ENCODE results near the gene RETREG2. TPM values are rescaled to one million over a fixed set of nuclear protein-coding genes. Genes with fewer than 3 reads are reported as not detected.
A peak's percentile ranks its signal among the peaks of the same experiment; 100 is the strongest.

The RETREG2 gene
- total RNA-seq, 1 donor from 2014 or later = 29.9 TPM

DNA sequence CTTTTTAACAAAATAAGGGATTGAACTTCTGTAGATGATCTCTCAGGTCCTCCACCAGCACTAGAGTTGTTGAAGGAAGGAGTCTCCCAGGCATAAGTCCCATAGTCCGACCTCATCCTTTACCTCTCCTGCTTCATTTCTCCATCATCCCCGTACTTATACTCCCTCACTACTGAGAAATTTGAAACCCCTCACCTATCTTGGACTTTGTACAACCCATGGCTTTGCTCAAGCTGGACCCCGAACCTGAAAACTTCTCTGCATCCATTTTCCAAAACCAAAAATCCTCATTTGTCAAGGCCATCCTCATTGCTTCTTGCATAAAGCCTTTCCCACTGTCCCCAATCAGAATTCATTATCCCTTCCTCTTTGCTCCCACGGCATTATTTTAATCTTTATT is 17.0 kb upstream of the RETREG2 start:
- peaks cover 14% of the 10 kb centered on the region for H3K36me3 ChIP-seq
- H3K27ac ChIP-seq (replicated peaks) = peak overlapping the region; percentile 98
- H3K27me3 ChIP-seq (ENCODE audit: low read depth) = no peaks in the 10 kb centered on the region
- intact Hi-C loops (cut with micrococcal nuclease) = loop anchor here (10.0 kb wide), 1 partner anchor 64 kb away; the partner anchor contains the start of genes ANKZF1 and ATG9A
- H3K9me3 ChIP-seq (replicated peaks) = no peaks in the 10 kb centered on the region
- TF ChIP-seq, protein P1, sequence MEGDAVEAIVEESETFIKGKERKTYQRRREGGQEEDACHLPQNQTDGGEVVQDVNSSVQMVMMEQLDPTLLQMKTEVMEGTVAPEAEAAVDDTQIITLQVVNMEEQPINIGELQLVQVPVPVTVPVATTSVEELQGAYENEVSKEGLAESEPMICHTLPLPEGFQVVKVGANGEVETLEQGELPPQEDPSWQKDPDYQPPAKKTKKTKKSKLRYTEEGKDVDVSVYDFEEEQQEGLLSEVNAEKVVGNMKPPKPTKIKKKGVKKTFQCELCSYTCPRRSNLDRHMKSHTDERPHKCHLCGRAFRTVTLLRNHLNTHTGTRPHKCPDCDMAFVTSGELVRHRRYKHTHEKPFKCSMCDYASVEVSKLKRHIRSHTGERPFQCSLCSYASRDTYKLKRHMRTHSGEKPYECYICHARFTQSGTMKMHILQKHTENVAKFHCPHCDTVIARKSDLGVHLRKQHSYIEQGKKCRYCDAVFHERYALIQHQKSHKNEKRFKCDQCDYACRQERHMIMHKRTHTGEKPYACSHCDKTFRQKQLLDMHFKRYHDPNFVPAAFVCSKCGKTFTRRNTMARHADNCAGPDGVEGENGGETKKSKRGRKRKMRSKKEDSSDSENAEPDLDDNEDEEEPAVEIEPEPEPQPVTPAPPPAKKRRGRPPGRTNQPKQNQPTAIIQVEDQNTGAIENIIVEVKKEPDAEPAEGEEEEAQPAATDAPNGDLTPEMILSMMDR (IDR thresholded peaks at IDR 0.05; ENCODE audit: borderline replicate concordance) = no peak
- DNase-seq = no peak
- H3K4me3 ChIP-seq = peak overlapping the region; percentile 74
- peaks cover 15% of the 10 kb centered on the region for H3K4me1 ChIP-seq

DNA sequence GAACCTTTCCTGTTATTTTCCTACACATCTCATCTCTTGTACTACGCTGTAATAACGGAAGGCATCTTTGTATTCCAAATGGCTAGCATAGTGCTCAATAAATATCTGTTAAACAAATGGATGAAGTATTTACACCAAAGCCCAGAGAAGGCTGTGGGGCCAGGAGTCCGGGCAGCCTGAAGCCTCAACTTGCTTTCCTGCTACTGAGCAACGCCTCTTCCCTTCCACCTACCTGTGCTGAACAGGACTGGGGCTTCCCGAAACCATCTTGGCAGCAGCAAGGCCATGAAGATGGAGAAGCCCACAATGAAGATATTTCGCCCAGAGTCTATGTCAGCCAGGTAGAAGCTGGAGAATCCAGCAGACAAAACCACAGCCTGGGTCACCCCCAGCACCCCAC is 14.9 kb upstream of the RETREG2 start:
- Histone ChIP-seq H3K27ac (replicated peaks) (no peak overlapping the region), H3K27me3 (ENCODE audit: low read depth) (no peaks in the 10 kb centered on the region), H3K4me1 (peaks cover 15% of the 10 kb centered on the region), H3K9me3 (replicated peaks) (no peaks in the 10 kb centered on the region), H3K4me3 (no peak overlapping the region), H3K36me3 (no peaks in the 10 kb centered on the region)
- intact Hi-C loops (cut with micrococcal nuclease) = loop anchor here (10.0 kb wide), 1 partner anchor 62 kb away; the partner anchor contains the start of genes ANKZF1 and ATG9A
- TF ChIP-seq, protein P1 (IDR thresholded peaks at IDR 0.05; ENCODE audit: borderline replicate concordance) = no peak
- no peak for DNase-seq

DNA sequence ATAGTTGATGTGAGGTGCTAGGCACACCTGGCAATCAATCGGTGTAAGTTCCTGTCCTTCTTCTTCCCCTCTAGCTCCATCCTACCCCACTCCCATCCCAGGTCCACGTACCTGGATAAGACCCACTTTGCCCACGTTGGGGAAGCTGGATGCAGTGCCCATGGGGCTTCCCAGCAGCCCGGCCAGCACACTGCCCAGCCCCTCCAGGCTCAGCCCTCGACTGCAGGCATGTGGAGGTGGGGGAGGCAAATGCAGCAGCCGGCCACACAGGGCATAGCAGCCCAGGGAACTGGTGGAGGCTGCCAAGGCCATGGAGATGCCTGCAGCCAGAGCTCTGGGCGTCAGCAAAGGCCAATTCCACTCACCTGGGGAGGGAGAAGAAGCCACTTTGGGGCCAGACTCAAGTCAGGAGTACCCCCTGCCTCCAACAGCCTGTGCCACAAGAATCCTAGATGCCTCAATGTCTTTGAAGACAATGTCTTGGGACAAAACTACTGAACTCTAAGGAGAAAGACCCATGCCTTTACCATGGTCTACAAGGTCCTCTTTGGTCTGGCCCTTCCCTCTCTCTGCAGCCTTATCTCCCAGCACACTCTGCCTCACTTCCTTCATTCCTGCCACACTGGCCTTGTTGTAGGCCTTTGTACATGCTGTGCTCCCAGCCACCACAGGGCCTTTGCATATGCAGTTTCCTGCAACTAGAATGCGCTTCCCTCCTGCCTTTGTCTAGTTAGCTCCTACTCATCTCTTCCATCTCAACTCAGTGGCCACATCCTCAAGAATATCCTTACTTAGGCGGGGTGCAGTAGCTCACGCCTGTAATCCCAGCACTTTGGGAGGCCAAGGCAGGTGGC is 12.8 kb upstream of the RETREG2 start:
- no peak overlapping the region for H3K4me3 ChIP-seq
- DNase-seq = no peak
- intact Hi-C loops (cut with micrococcal nuclease) = loop anchor here (10.0 kb wide), 1 partner anchor 60 kb away; the partner anchor contains the start of genes ANKZF1 and ATG9A
- H3K36me3 ChIP-seq = no peaks in the 10 kb centered on the region
- H3K9me3 ChIP-seq (replicated peaks) = no peaks in the 10 kb centered on the region
- H3K27ac ChIP-seq (replicated peaks) = no peak overlapping the region
- TF ChIP-seq, protein P1 (IDR thresholded peaks at IDR 0.05; ENCODE audit: borderline replicate concordance) = no peak
- no peaks in the 10 kb centered on the region for H3K27me3 ChIP-seq (ENCODE audit: low read depth)
- peaks cover 9% of the 10 kb centered on the region for H3K4me1 ChIP-seq

DNA sequence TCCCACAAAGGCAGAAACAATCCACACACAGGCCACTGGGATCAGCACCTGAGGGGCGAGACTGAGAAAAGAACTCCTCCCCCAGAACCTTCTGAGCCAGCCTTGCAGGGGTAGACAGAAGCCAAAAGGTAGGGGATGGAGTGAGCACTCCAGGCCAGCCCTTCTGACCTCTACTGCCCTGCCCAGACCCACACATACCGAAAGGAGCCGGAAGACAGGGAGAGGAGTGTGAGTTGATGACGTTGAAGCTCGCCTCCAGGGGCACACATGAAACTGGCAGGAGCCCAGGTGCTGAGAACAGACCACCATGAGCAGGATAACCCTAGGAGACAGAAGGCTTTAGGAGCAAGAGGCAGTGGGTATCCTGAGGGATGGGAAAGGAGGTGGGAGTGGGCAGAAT is 10.1 kb upstream of the RETREG2 start:
- no peaks in the 10 kb centered on the region for H3K27me3 ChIP-seq (ENCODE audit: low read depth)
- peaks cover 17% of the 10 kb centered on the region for H3K4me1 ChIP-seq
- no peak for DNase-seq
- TF ChIP-seq, protein P1 (IDR thresholded peaks at IDR 0.05; ENCODE audit: borderline replicate concordance) = no peak
- H3K4me3 ChIP-seq = no peak overlapping the region
- H3K27ac ChIP-seq (replicated peaks) = no peak overlapping the region
- intact Hi-C loops (cut with micrococcal nuclease) = loop anchor here (10.0 kb wide), 1 partner anchor 57 kb away; the partner anchor contains the start of genes ANKZF1 and ATG9A
- H3K36me3 ChIP-seq = peaks cover 9% of the 10 kb centered on the region
- H3K9me3 ChIP-seq (replicated peaks) = no peaks in the 10 kb centered on the region

DNA sequence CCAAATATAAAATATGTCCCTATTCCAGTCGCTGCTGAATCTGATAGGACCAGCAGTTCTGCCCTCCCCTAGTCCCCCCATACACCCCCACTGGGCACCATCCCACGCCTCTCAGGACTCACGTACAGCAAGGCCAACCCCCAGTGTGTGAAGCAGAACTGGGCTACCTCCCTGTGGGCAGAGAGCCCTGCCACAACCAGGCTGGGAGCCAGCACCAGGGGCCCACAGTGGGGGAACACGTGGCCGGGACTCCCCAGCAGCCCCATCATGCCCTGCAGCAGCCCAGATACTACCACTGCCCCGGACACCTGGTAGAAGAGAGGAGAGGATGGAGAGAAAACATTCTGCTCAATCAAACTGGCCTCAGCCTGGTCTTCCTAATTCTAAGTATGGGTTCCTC is 9.5 kb upstream of the RETREG2 start:
- intact Hi-C loops (cut with micrococcal nuclease) = loop anchor here (10.0 kb wide), 1 partner anchor 56 kb away; the partner anchor contains the start of genes ANKZF1 and ATG9A
- no peak for DNase-seq

More for the DNA sequence above, 9.5 kb upstream of the RETREG2 start:
- no peak overlapping the region for H3K4me3 ChIP-seq
- no peaks in the 10 kb centered on the region for H3K27me3 ChIP-seq (ENCODE audit: low read depth)
- H3K36me3 ChIP-seq = peaks cover 14% of the 10 kb centered on the region
- peaks cover 17% of the 10 kb centered on the region for H3K4me1 ChIP-seq
- no peak overlapping the region for H3K27ac ChIP-seq (replicated peaks)
- TF ChIP-seq, protein P1 (IDR thresholded peaks at IDR 0.05; ENCODE audit: borderline replicate concordance) = no peak
- H3K9me3 ChIP-seq (replicated peaks) = no peaks in the 10 kb centered on the region

Measured in left ventricle myocardium inferior (tissue), 1 donor.